HG03520 (cell line): ENCODE measurements around the gene NUMA1.

Experiments
- ATAC-seq: cut with Tn5 transposase; IDR thresholded peaks from one replicate; pipeline ENCODE4 v1.9.1; 2021; ENCODE audit warnings: mild to moderate bottlenecking, moderate library complexity; ENCODE audit not compliant: unreplicated experiment

NUMA1 gene

GRCh38 chr11:72102162-72102561, 21.8 kb upstream of the NUMA1 start:
- ATAC-seq: no peak

- no peak for ATAC-seq
Observed at GRCh38 chr11:72100462-72100861, 20.1 kb upstream of the NUMA1 start.

GRCh38 chr11:72100009-72100408, 19.7 kb upstream of the NUMA1 start:
- ATAC-seq: no peak

GRCh38 chr11:72098741-72099140, 18.4 kb upstream of the NUMA1 start:
- ATAC-seq: no peak

GRCh38 chr11:72091292-72091691, 10.9 kb upstream of the NUMA1 start:
- no peak for ATAC-seq

- ATAC-seq: no peak
Observed at GRCh38 chr11:72088076-72088808, 7.9 kb upstream of the NUMA1 start.

- no peak for ATAC-seq
Observed at GRCh38 chr11:72085621-72086351, 5.4 kb upstream of the NUMA1 start.

GRCh38 chr11:72084965-72085364, 4.6 kb upstream of the NUMA1 start:
- ATAC-seq: no peak

GRCh38 chr11:72084076-72084475, 3.7 kb upstream of the NUMA1 start:
- no peak for ATAC-seq

GRCh38 chr11:72083414-72083813, 3.1 kb upstream of the NUMA1 start:
- no peak for ATAC-seq

- ATAC-seq: no peak
Observed at GRCh38 chr11:72081821-72082453, 1.6 kb upstream of the NUMA1 start.

GRCh38 chr11:72081184-72081644, 872 bp upstream of the NUMA1 start:
- no peak for ATAC-seq

GRCh38 chr11:72079819-72080325, 470 bp downstream of the NUMA1 start:
- no peak for ATAC-seq

- ATAC-seq: no peak
Observed at GRCh38 chr11:72078477-72078876, 1.9 kb downstream of the NUMA1 start.

GRCh38 chr11:72075756-72076155, 4.6 kb downstream of the NUMA1 start:
- ATAC-seq: no peak

GRCh38 chr11:72075109-72075508, 5.2 kb downstream of the NUMA1 start:
- no peak for ATAC-seq

GRCh38 chr11:72072348-72072747, 8.0 kb downstream of the NUMA1 start:
- no peak for ATAC-seq

- no peak for ATAC-seq
Observed at GRCh38 chr11:72070491-72070890, 9.9 kb downstream of the NUMA1 start.

- peak; percentile 50 for ATAC-seq
Observed at GRCh38 chr11:72069787-72070251, 10.5 kb downstream of the NUMA1 start.

- ATAC-seq: no peak
Observed at GRCh38 chr11:72069200-72069599, 11.1 kb downstream of the NUMA1 start.

GRCh38 chr11:72067676-72068075, 12.7 kb downstream of the NUMA1 start:
- no peak for ATAC-seq

GRCh38 chr11:72067266-72067665, 13.1 kb downstream of the NUMA1 start:
- ATAC-seq: no peak
